ENCODE data around the gene NINJ1. TPM values are rescaled to one million over a fixed set of nuclear protein-coding genes. Genes with fewer than 3 reads are reported as not detected.

Gene NINJ1
- total and polyA plus RNA-seq, 2 of the 13 experiments (the other 11 are each of a cell fraction or from before 2014, with no cell fraction given): 81.2 to 92.1 TPM

- 0 out of 2 replicates have a peak, but pooled peaks have one; percentile 41 for TF ChIP-seq AHDC1 (CRISPR knock-in tag; IDR thresholded peaks at IDR 0.05; ENCODE audit: borderline replicate concordance)
Observed at GRCh38 chr9:93134740-93135444, 841 bp upstream of the NINJ1 start (continued).

GRCh38 chr9:93133681-93134014, 403 bp downstream of the NINJ1 start:
- Histone ChIP-seq H4K20me1 (ENCODE audit: insufficient read depth, low read length) (no peaks in the 10 kb centered on the region), H3K4me2 (ENCODE audit: low read depth, low read length) (peak overlapping the region; percentile 98), H3K4me3 (replicated peaks in 1 of 3; ENCODE audit: insufficient read depth in 1 of 3, low read depth in 2 of 3, low read length in 3 of 3) (peak overlapping the region; percentile 85 to 96 (median 92)), H2AFZ (ENCODE audit: low read length) (no peak overlapping the region), H3K36me3 (replicated peaks in 1 of 2; ENCODE audit: control insufficient read depth in 1 of 2, insufficient read depth in 2 of 2, low read length in 2 of 2) (peaks cover 4 to 5% of the 10 kb centered on the region in 2 experiments; a peak in 3 of 5 replicates), H3K9me3 (ENCODE audit: low read length) (no peaks in the 10 kb centered on the region), H3K27ac (ENCODE audit: extremely low read length, insufficient read depth, low read length) (peak overlapping the region; percentile 99), H3K4me1 (ENCODE audit: insufficient read depth, low read length) (peaks cover 82% of the 10 kb centered on the region), H3K27me3 (ENCODE audit: control insufficient read depth in 1 of 2, insufficient read depth in 2 of 2, low read length in 2 of 2) (peaks cover 1 to 6% of the 10 kb centered on the region in 2 experiments; a peak in 1 of 5 replicates), H3K79me2 (ENCODE audit: insufficient read depth, low read length) (peaks cover 49% of the 10 kb centered on the region), H3K9ac (ENCODE audit: insufficient read depth, low read depth, low read length) (peak overlapping the region; percentile 99)
- ChIA-PET POLR2A (interaction anchor here (0.7 to 7.5 kb wide), 16 partner anchors 8 to 433 kb away, joined by 3 to 195 read pairs (median 9); partner anchors contain the start of genes CARD19 and FAM120AOS), CTCF (ENCODE audit: low intra/inter-chr PET ratio, low total read pairs) (no interaction called here)
- WGBS (ENCODE audit: low lambda C conversion rate): 2% methylated on average over 10 of the region's 34 CpGs
- DNase-seq (ENCODE audit: low spot score): peak; percentile 79
- FAIRE-seq: no peak
- in situ Hi-C loops (cut with HindIII; ENCODE audit: extremely low pct_ligation_motif_present, low pct_unique_long_range_greater_than_20kb) (no loop called here), intact Hi-C loops (cut with micrococcal nuclease; ENCODE audit: unreplicated experiment) (no loop called here)
- no TSS peak for BruUV-seq (replicated peaks)
- ATAC-seq: peak; percentile 71
- TF ChIP-seq ZNF615 (CRISPR knock-in tag; IDR thresholded peaks at IDR 0.05; ENCODE audit: borderline replicate concordance): 0 out of 2 replicates have a peak, but pooled peaks have one; percentile 63
- 0 out of 2 replicates have a peak, but pooled peaks have one; percentile 9 for TF ChIP-seq ZNF263 (CRISPR knock-in tag; IDR thresholded peaks at IDR 0.05)
- TF ChIP-seq ELF4 (CRISPR knock-in tag; IDR thresholded peaks at IDR 0.05; ENCODE audit: borderline replicate concordance): no peak
- TF ChIP-seq ZFP41 (CRISPR knock-in tag; IDR thresholded peaks at IDR 0.05; ENCODE audit: borderline replicate concordance): 0 out of 2 replicates have a peak, but pooled peaks have one; percentile 3
- TF ChIP-seq PATZ1 (CRISPR knock-in tag; IDR thresholded peaks at IDR 0.05): peak; percentile 74
- 0 out of 2 replicates have a peak, but pooled peaks have one; percentile 12 for TF ChIP-seq FOXO1 (CRISPR knock-in tag; IDR thresholded peaks at IDR 0.05)
- no peak for TF ChIP-seq ZBTB34 (CRISPR knock-in tag; IDR thresholded peaks at IDR 0.05)
- peak; percentile 83 for TF ChIP-seq UBTF (CRISPR knock-in tag; IDR thresholded peaks at IDR 0.05)
